HepG2 (cell line): ENCODE data around the gene HMBS. TPM values are rescaled to one million over a fixed set of nuclear protein-coding genes. Genes with fewer than 3 reads are reported as not detected.

Source experiments
- CBX5 ChIP-seq: sonication (generic); formaldehyde crosslinking; IDR thresholded peaks from 2 replicates; pipeline ENCODE4 v1.4.0; 2020; ENCODE audit warnings: missing genetic modification reagents, borderline replicate concordance
- DPF2 ChIP-seq: sonication (generic); formaldehyde crosslinking; IDR thresholded peaks from 2 replicates; pipeline ENCODE4 v1.4.0; 2020; ENCODE audit warnings: mild to moderate bottlenecking, low read depth, missing genetic modification reagents, borderline replicate concordance
- FOXM1 ChIP-seq: sonication (generic); formaldehyde crosslinking; IDR thresholded peaks from 2 replicates; pipeline ENCODE4 v1.5.0; 2020; ENCODE audit warnings: missing genetic modification reagents
- GTF2F1 ChIP-seq: fragments of 150-350 bp; IDR thresholded peaks from 2 replicates; pipeline ENCODE4 v1.6.1; 2014; ENCODE audit warnings: low read length
- HMG20B ChIP-seq: conservative IDR thresholded peaks from 2 replicates; pipeline ENCODE4 v1.6.1; 2016; ENCODE audit warnings: missing genetic modification reagents, missing compliant biosample characterization
- JUNB ChIP-seq: sonication (generic); formaldehyde crosslinking; IDR thresholded peaks from 2 replicates; pipeline ENCODE4 v1.8.0; 2022; ENCODE audit warnings: missing genetic modification reagents, mild to moderate bottlenecking, borderline replicate concordance
- KDM2A ChIP-seq: sonication (generic); formaldehyde crosslinking; IDR thresholded peaks from 2 replicates; pipeline ENCODE4 v1.4.0; 2020; ENCODE audit warnings: low read depth, missing genetic modification reagents, borderline replicate concordance
- KDM3A ChIP-seq: IDR thresholded peaks from 2 replicates; pipeline ENCODE4 v1.6.1; 2018; ENCODE audit warnings: low read depth, missing compliant biosample characterization
- KLF16 ChIP-seq, 2 experiments: sonication (generic) in 1 of 2; formaldehyde crosslinking in 1 of 2; IDR thresholded peaks; 2 replicates each; pipeline versions ENCODE4 v1.6.1 to v1.8.0; 2016 to 2023; ENCODE audit warnings: missing genetic modification reagents in 2 of 2, missing compliant biosample characterization in 1 of 2
- KLF6 ChIP-seq: IDR thresholded peaks from 2 replicates; pipeline ENCODE4 v1.8.0; 2016; ENCODE audit warnings: missing biosample characterization, missing genetic modification reagents
- MED8 ChIP-seq: sonication (generic); formaldehyde crosslinking; IDR thresholded peaks from 2 replicates; pipeline ENCODE4 v1.8.1; 2023; ENCODE audit warnings: mild to moderate bottlenecking, missing genetic modification reagents; ENCODE audit not compliant: insufficient replicate concordance
- NFYB ChIP-seq: sonication (generic); formaldehyde crosslinking; IDR thresholded peaks from 2 replicates; pipeline ENCODE4 v1.4.0; 2020; ENCODE audit warnings: missing genetic modification reagents
- NKX3-1 ChIP-seq: sonication (generic); formaldehyde crosslinking; IDR thresholded peaks from 2 replicates; pipeline ENCODE4 v1.5.0; 2020; ENCODE audit warnings: missing genetic modification reagents
- NR2F1 ChIP-seq, 2 experiments: fragments of 450-650 bp in 1 of 2; formaldehyde crosslinking in 1 of 2; IDR thresholded peaks; 2 replicates each; pipeline versions ENCODE4 v1.5.0 to v1.6.1; 2016 to 2020; ENCODE audit warnings: mild to moderate bottlenecking in 1 of 2, missing compliant biosample characterization in 1 of 2, missing genetic modification reagents in 1 of 2, moderate library complexity in 1 of 2
- POLR2AphosphoS2 ChIP-seq: IDR thresholded peaks from 2 replicates; pipeline ENCODE4 v1.6.1; 2011; ENCODE audit warnings: low read depth, low read length, improper control_type of control experiment
- SAFB2 ChIP-seq: sonication (generic); formaldehyde crosslinking; IDR thresholded peaks from 2 replicates; pipeline ENCODE4 v1.5.1; 2020; ENCODE audit warnings: missing genetic modification reagents, low read depth, mild to moderate bottlenecking, borderline replicate concordance
- SIX4 ChIP-seq: sonication (generic); formaldehyde crosslinking; IDR thresholded peaks from 2 replicates; pipeline ENCODE4 v1.4.0; 2020; ENCODE audit warnings: missing genetic modification reagents
- TAF1 ChIP-seq: sonication (generic); formaldehyde crosslinking; IDR thresholded peaks from 2 replicates; pipeline ENCODE4 v1.4.0; 2020; ENCODE audit warnings: missing genetic modification reagents
- TOE1 ChIP-seq: sonication (generic); formaldehyde crosslinking; IDR thresholded peaks from 2 replicates; pipeline ENCODE4 v1.4.0; 2020; ENCODE audit warnings: mild to moderate bottlenecking, missing genetic modification reagents
- YEATS2 ChIP-seq: sonication (generic); formaldehyde crosslinking; IDR thresholded peaks from 2 replicates; pipeline ENCODE4 v1.4.0; 2020; ENCODE audit warnings: missing genetic modification reagents, borderline replicate concordance
- ZFP36L2 ChIP-seq: sonication (generic); formaldehyde crosslinking; IDR thresholded peaks from 2 replicates; pipeline ENCODE4 v1.4.0; 2020; ENCODE audit warnings: missing genetic modification reagents
- ZFY ChIP-seq: sonication (generic); formaldehyde crosslinking; IDR thresholded peaks from 2 replicates; pipeline ENCODE4 v1.4.0; 2020; ENCODE audit warnings: missing genetic modification reagents
- ZNF335 ChIP-seq: sonication (generic); formaldehyde crosslinking; IDR thresholded peaks from 2 replicates; pipeline ENCODE4 v1.4.0; 2020; ENCODE audit warnings: missing genetic modification reagents
- ZNF431 ChIP-seq: sonication (generic); formaldehyde crosslinking; IDR thresholded peaks from 2 replicates; pipeline ENCODE4 v1.9.0; 2022; ENCODE audit warnings: missing genetic modification reagents, low read depth, mild to moderate bottlenecking, borderline replicate concordance
- ZNF501 ChIP-seq: sonication (generic); formaldehyde crosslinking; IDR thresholded peaks from 2 replicates; pipeline ENCODE4 v1.5.1; 2020; ENCODE audit warnings: mild to moderate bottlenecking, moderate library complexity, missing genetic modification reagents
- ZNF549 ChIP-seq: sonication (generic); formaldehyde crosslinking; IDR thresholded peaks from 2 replicates; pipeline ENCODE4 v1.5.0; 2020; ENCODE audit warnings: missing genetic modification reagents
- ZNF557 ChIP-seq: sonication (generic); formaldehyde crosslinking; IDR thresholded peaks from 2 replicates; pipeline ENCODE4 v1.4.0; 2020; ENCODE audit warnings: missing genetic modification reagents
- ZNF780A ChIP-seq: sonication (generic); formaldehyde crosslinking; IDR thresholded peaks from 2 replicates; pipeline ENCODE4 v1.8.0; 2022; ENCODE audit warnings: mild to moderate bottlenecking, missing genetic modification reagents, moderate library complexity
- polyA plus RNA-seq, 8 experiments: library from polyadenylated mRNA; depleted of rRNA in 3 of 8; stranded (reverse) in 7 of 8; unstranded in 1 of 8; fragments of >200 nt; fragmentation: Illumina TruSeq in 4 of 8; extraction: Trizol in 4 of 8; gene quantifications; 2 replicates each; pipeline versions ENCODE4 v1.2.1 to v1.2.3, GENCODE V29; 2011 to 2016; ENCODE audit warnings: low read depth in 4 of 8, missing spikeins in 1 of 8, mixed read lengths in 1 of 8; ENCODE audit not compliant: insufficient read depth in 1 of 8
- total RNA-seq, 5 experiments: library from RNA; depleted of rRNA; stranded (reverse); fragments of >200 nt; fragmentation: Illumina TruSeq; extraction: Trizol; gene quantifications; 2 replicates each; pipeline ENCODE4 v1.2.3, GENCODE V29; 2016; ENCODE audit warnings: low read depth in 1 of 5
- TF ChIP-seq, protein P1 (sequence below): sonication (generic); formaldehyde crosslinking; IDR thresholded peaks from 2 replicates; pipeline ENCODE4 v1.5.1; 2020; ENCODE audit warnings: missing genetic modification reagents, mild to moderate bottlenecking, borderline replicate concordance
- TF ChIP-seq, protein P2 (sequence below): sonication (generic); formaldehyde crosslinking; IDR thresholded peaks from 2 replicates; pipeline ENCODE4 v1.8.0; 2022; ENCODE audit warnings: mild to moderate bottlenecking, missing genetic modification reagents, moderate library complexity

HMBS gene
- total and polyA plus RNA-seq, 2 of the 13 experiments (the other 11 are each of a cell fraction or from before 2014, with no cell fraction given) = 9.4 to 46.9 TPM

DNA sequence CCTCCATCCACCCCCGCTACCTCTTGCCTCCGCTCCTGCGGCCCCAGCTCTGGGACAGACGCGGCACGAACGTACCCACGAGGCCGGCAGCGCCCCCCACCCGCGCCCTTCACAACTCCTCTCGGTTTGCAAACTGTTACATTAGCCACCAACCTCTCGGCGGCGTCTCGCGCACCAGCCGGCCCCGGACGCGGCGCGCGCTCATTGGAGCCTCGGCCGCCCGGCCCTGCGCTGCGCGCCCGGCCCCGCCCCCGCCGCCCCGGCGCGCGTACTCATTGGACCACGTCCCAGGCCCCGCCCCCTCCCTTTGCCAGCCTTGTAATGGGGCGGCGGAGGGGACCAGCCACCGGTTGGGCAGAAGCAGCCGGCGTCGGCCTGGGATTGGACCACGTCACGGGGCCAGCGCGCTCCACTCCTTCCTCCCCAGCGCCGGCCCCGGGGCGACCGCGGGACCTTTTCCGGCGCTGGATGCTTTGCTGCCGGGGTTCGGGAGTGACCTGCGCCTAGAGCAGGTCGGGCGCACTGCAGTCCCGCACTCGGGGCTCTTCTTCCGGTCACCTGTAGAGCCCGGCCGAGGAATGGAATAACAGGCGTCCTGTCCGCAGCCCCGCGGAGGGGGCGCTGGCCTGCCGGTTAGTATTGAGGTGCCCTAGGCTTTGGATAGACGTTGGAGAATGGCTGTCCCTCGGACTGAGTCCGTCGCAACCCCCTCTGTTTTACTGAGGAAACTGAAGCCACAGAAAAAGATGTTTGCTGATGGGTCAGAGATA, 27.5 kb upstream of the HMBS start, which contains the start of gene HYOU1 (continued):
- TF ChIP-seq, protein P1, sequence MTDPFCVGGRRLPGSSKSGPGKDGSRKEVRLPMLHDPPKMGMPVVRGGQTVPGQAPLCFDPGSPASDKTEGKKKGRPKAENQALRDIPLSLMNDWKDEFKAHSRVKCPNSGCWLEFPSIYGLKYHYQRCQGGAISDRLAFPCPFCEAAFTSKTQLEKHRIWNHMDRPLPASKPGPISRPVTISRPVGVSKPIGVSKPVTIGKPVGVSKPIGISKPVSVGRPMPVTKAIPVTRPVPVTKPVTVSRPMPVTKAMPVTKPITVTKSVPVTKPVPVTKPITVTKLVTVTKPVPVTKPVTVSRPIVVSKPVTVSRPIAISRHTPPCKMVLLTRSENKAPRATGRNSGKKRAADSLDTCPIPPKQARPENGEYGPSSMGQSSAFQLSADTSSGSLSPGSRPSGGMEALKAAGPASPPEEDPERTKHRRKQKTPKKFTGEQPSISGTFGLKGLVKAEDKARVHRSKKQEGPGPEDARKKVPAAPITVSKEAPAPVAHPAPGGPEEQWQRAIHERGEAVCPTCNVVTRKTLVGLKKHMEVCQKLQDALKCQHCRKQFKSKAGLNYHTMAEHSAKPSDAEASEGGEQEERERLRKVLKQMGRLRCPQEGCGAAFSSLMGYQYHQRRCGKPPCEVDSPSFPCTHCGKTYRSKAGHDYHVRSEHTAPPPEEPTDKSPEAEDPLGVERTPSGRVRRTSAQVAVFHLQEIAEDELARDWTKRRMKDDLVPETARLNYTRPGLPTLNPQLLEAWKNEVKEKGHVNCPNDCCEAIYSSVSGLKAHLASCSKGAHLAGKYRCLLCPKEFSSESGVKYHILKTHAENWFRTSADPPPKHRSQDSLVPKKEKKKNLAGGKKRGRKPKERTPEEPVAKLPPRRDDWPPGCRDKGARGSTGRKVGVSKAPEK (CRISPR knock-in tag) = no peak
- no peak; the same call in 1 of the 2 replicates for TF ChIP-seq SAFB2 (CRISPR knock-in tag)
- TF ChIP-seq ZNF557 (CRISPR knock-in tag) = no peak
- peak; percentile 48 to 91; a peak in 3 of 4 replicates for TF ChIP-seq NR2F1 (CRISPR knock-in tag; IDR thresholded peaks at IDR 0.05)
- TF ChIP-seq GTF2F1 = no peak
- no peak for TF ChIP-seq JUNB (CRISPR knock-in tag)
- TF ChIP-seq ZFY (CRISPR knock-in tag) = peak; percentile 75
- no peak for TF ChIP-seq POLR2AphosphoS2
- peak; percentile 78; the same call in 1 of the 2 replicates for TF ChIP-seq CBX5 (CRISPR knock-in tag)
- no peak for TF ChIP-seq NKX3-1 (CRISPR knock-in tag)
- TF ChIP-seq KDM2A (CRISPR knock-in tag) = peak; percentile 15; the same call in 1 of the 2 replicates
- no peak for TF ChIP-seq MED8
- no peak for TF ChIP-seq ZNF501 (CRISPR knock-in tag)
- peak; percentile 67; the same call in 1 of the 2 replicates for TF ChIP-seq TAF1 (CRISPR knock-in tag)
- no peak for TF ChIP-seq ZFP36L2 (CRISPR knock-in tag)
- peak; percentile 30; the same call in 1 of the 2 replicates for TF ChIP-seq HMG20B (CRISPR knock-in tag)
- no peak for TF ChIP-seq ZNF549 (CRISPR knock-in tag)
- no peak for TF ChIP-seq SIX4 (CRISPR knock-in tag)
- no peak for TF ChIP-seq DPF2 (CRISPR knock-in tag)
- TF ChIP-seq FOXM1 = no peak
- TF ChIP-seq, protein P2, sequence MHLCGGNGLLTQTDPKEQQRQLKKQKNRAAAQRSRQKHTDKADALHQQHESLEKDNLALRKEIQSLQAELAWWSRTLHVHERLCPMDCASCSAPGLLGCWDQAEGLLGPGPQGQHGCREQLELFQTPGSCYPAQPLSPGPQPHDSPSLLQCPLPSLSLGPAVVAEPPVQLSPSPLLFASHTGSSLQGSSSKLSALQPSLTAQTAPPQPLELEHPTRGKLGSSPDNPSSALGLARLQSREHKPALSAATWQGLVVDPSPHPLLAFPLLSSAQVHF (CRISPR knock-in tag) = no peak
- peak; percentile 89 for TF ChIP-seq NFYB (CRISPR knock-in tag)
- TF ChIP-seq ZNF431 = peak; percentile 27; the same call in 1 of the 2 replicates
- TF ChIP-seq YEATS2 = peak; percentile 48; the same call in 1 of the 2 replicates
- no peak for TF ChIP-seq KDM3A (CRISPR knock-in tag)
- no peak for TF ChIP-seq TOE1 (CRISPR knock-in tag)
- TF ChIP-seq KLF16 (CRISPR knock-in tag; IDR thresholded peaks at IDR 0.05) = no peak; a peak in 1 of 4 replicates
- 0 out of 2 replicates have a peak, but pooled peaks have one; percentile 21 for TF ChIP-seq ZNF335 (CRISPR knock-in tag)
- no peak for TF ChIP-seq ZNF780A (CRISPR knock-in tag)
- TF ChIP-seq KLF6 (CRISPR knock-in tag) = no peak
